ENCODE data around the gene INPP5B. TPM values are rescaled to one million over a fixed set of nuclear protein-coding genes. Genes with fewer than 3 reads are reported as not detected.
"Not testable (repeated sequence)": the region's sequence is repeated elsewhere in the genome, so short reads cannot be mapped to it uniquely, and the experiment has no call there.

INPP5B gene
- 8.7 TPM for total RNA-seq
- long read RNA-seq, partial matches to known transcripts, result 2 of 5 reads
- long read RNA-seq, other reads (novel, unspliced or antisense), result 3 of 5 reads

DNA sequence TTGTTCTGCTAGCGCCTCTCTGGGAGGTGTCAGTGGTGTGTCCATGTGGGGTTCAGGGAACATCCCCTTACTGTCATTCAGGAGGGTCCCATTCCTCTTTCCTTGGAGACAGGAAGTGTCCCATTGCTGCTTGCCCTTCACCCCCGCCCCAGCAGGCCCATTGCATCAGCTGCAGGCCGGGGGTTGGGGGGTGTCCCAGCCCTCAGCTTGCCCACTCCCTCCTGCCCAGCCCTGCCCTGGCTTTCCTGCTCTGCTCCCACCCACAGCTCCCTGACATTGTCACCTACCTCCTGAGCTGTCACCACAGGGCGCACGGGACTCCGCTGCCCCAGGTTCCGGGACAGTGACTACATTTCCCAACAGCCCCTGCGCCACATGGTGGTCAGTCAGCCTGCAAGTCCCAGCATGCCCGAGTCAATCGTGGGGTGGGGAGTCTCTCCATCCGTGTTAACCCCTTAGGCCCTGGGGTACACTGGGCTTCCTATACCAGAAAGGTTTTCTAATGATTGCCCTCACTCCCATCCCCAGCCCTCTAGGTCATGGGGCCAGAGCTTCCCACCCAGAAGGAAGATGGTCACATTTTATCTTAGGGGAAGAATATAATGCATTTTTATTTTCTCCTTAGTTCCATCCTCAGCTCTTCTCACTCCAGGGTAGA is at the start of gene INPP5B:
INPP5B (minus strand) TSS at position 351 of the 658 bp plus-strand sequence. CDS start 745 bp downstream, outside the sequence.
- DNase-seq (peak; percentile 93), ATAC-seq (ENCODE audit: poor library complexity) (peak; percentile 99)
- intact Hi-C loops (cut with DNase I), result no loop called here

DNA sequence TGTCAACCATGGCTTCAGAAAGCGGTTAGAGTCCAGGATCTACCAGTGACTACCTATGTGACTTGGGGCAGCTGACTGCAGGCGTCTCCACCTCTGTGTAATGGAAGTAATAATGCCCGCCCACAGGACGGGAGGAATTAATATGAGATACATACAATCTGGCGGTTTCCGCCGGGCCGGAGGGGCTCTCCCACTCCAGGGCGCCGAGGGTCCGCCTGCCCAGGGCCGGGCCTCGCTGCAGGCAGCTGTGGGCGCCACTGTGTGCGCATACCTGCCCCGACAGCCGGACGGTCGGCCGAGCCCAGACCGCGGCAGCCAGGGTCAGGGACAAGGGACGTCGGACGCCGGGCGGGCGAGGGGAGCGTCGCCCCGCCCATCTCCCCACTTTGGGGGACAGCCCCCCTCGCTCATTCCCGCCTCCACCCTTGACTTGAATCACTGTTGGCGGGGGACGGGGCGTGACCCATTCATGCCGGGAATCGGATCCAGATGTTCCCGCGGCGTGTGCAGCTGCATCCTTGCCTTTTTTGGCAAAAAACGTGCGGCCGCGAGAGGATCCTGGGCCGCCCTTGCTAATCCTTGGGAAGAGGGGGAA is 49.0 kb upstream of the INPP5B start:
- peak; percentile 69 for ATAC-seq (ENCODE audit: poor library complexity)

DNA sequence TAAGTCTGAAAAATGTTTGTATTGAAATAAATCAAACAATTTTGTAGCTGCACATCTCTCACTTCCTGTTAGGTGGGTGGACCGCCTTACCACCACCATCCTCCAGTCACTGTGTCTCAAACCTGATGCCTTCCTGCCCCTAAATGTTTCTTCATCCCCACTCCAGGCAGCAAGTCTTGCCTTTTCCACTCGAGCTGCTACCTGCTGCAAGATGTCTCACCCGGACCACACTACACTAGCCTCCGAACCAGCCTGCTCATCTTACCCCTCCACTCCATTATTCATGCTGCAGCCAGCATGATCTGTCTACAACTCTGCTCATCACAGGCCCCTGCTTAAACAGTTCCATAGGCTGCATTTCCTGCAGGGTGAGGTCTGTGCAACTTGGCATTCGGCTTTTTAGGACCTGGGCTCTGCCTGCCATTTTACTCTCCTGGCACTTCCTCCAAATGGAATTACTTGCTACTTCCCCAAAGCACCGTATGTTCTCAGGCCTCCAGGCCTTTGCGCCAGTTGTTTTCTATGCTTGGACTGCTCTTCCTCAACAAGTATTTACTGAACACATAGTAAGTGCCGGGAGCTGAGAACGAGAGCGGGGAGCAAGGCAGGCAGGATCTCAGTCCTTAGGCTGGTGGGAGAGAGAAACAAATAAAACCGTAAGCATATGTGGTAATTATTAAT is 48.2 kb upstream of the INPP5B start:
- DNase-seq (no peak), ATAC-seq (ENCODE audit: poor library complexity) (no peak)
- intact Hi-C loops (cut with DNase I), result no loop called here

More for the DNA sequence above, 49.0 kb upstream of the INPP5B start:
- intact Hi-C loops (cut with DNase I), result no loop called here
- DNase-seq, result peak; percentile 91

DNA sequence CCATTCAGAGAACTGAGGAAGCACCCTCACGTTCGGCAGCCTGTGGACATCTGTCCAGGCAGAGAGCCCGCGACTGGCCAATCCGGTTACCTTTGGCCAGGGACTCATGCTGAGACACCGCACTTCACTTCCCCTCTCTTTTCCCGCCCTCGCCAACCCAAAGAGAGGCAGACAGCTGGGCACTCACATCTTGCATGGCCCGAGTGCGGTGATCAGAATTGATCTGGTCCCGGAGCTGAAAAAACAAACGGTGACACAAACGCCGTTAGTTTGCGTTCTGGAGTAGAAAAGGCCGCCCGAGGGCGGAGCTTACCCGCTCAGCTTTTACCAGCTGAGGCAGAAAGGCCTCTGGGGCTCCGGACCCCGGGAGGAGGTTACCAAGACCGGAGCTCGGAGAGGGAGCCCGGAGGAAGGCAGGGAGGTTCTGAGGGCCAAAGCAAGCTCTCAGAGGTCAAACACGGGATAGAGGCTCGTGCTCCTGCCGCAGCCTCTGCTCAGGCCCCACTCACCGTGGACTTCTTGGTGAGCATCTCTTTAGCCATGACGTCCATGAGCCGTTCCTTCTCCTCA is 42.6 kb upstream of the INPP5B start:
- ATAC-seq (ENCODE audit: poor library complexity) (peak; percentile 36), DNase-seq (no peak)
- intact Hi-C loops (cut with DNase I), result no loop called here

DNA sequence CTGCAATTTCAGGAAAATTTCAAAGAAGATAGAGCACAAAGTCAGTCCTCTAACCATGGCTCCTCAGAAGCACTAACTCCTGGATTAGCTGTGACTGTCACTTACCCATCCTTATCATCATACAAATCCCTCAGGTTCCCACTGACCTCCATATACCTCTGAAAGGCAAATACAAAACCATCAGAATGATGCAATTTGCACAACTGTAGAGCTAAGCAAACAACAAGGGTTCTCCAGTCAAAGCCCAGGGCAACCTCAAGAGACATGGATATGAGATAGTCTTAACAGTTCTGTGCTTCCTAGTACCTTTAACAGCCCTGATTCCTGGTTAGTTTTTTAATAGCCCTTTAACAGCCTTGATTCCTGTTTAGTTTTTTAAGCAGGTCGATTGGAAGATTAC is 40.8 kb upstream of the INPP5B start:
- no peak for ATAC-seq (ENCODE audit: poor library complexity)
- no peak for DNase-seq
- intact Hi-C loops (cut with DNase I), result no loop called here

DNA sequence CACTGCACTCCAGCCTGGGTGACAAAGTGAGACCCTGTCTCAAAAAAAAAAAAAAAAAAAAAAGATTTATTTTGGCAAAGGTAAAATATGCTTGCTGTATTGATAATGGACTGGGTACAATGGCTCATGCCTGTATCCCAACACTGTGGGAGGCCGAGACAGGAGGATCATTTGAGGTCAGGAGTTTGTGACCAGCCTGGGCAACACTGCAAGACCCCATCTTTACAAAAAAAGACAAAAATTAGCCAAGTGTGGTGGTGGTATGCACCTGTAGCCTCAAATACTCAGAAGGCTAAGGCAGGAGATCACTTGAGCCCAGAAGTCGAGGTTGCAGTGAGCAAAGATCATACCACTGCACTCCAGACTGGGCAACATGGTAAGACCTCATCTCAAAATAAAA is 36.7 kb upstream of the INPP5B start:
- ATAC-seq (ENCODE audit: poor library complexity), result no peak
- intact Hi-C loops (cut with DNase I), result no loop called here
- DNase-seq, result no peak

DNA sequence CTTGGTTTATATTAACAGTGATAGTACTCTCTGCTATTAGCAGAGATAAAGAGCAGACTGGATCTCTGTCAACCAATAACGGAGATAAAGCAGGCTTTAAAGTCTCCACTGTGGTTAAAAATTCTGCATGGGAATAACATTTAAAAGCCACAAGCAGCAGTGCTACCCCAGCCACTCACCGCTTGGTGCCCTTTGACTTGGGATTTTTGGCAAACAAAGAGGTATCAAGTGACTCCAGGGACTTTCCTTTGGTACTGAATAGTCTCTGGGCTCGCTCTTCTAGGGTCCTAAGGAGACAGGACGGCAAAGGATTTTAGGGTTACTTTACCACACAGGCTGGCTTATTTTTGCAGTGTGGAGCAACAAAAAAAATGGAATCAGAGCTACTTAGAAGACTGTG is 31.7 kb upstream of the INPP5B start:
- ATAC-seq (ENCODE audit: poor library complexity) (no peak), DNase-seq (no peak)
- intact Hi-C loops (cut with DNase I), result loop anchor here (5.0 kb wide), 1 partner anchor 86 kb away; no protein-coding TSS in a partner anchor

DNA sequence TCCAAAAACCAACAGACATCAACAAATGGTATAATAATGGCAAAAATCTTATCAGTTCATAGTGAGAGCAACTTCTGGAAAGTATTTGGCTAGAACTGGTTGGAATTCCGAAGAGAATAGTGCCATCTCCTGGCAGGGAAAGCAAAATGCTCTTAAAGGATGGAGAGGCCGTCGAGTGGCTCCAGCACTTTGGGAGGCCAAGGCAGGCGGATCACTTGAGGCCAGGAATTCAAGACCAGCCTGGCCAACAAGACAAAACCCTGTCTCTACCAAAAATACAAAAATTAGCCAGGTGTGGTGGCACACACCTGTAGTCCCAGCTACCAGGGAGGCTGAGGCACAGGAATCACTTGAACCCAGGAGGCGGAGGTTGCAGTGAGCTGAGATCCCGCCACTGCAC is 28.2 kb upstream of the INPP5B start:
- peak; percentile 57 for ATAC-seq (ENCODE audit: poor library complexity)
- intact Hi-C loops (cut with DNase I), result loop anchor here (5.0 kb wide), 1 partner anchor 83 kb away; no protein-coding TSS in a partner anchor
- DNase-seq, result not testable (repeated sequence)

DNA sequence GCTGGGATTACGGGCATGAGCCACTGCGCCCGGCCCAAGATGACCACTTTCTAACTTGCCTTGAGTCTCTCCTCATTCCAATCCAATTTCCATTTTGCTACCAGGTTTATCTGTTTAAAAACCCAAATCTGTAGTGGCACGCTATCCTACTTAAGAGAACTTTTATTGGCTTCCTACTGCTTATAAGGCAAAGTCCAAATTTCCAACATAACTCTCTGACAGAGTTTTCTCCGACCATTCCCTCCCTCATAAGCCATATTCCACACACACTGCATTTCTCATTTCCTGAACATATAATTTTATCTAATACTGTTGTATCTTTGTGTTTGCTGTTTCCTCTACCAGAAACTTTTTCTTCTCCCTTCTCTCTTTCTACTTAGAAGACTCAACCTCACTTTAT is 27.7 kb upstream of the INPP5B start:
- no peak for DNase-seq
- intact Hi-C loops (cut with DNase I), result no loop called here
- ATAC-seq (ENCODE audit: poor library complexity), result no peak

DNA sequence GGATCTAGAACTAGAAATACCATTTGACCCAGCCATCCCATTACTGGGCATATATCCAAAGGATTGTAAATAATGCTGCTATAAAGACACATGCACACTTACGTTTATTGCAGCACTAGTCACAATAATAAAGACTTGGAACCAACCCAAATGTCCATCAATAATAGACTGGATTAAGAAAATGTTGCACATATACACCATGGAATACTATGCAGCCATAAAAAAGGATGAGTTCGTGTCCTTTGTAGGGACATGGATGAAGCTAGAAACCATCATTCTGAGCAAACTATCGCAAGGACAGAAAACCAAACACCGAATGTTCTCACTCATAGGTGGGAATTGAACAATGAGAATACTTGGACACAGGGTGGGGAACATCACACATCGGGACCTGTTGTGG is 26.8 kb upstream of the INPP5B start:
- ATAC-seq (ENCODE audit: poor library complexity); DNase-seq; intact Hi-C loops (cut with DNase I): not testable (repeated sequence)

DNA sequence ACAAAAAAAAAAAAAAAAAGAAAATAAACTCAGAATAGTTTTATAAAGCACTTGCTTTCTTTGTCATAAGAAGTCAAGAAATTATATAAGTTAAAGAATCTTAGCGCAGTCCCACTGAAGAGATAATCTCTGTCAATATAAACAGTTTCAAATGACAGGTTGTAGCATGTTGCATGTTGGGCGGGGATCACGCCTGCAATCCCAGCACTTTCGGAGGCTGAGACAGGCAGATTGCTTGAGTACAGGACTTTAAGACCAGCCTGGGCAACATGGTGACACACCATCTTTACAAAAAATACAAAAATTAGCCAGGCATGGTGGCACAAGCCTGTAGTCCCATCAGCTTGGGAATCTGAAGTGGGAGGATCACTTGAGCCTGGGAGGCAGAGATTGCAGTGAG is 18.4 kb upstream of the INPP5B start:
- ATAC-seq (ENCODE audit: poor library complexity) (no peak), DNase-seq (no peak)
- intact Hi-C loops (cut with DNase I), result no loop called here

DNA sequence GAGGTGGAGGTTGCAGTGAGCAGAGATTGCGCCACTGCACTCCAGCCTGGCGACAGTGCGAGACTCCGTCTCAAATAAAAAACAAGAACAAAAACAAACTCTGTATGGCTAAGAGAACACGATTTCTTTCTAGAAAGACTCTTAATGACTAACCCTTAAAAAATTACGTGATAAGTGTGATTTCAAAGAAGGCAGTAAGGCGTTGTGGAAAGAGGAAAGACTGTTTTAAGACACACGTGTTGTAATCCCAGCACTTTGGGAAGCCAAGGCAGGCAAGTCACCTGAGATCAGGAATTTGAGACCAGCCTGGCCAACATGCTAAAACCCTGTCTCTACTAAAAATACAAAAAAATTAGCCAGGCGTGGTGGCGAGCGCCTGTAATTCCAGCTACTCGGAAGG is 17.3 kb upstream of the INPP5B start:
- DNase-seq; ATAC-seq (ENCODE audit: poor library complexity); intact Hi-C loops (cut with DNase I): not testable (repeated sequence)

DNA sequence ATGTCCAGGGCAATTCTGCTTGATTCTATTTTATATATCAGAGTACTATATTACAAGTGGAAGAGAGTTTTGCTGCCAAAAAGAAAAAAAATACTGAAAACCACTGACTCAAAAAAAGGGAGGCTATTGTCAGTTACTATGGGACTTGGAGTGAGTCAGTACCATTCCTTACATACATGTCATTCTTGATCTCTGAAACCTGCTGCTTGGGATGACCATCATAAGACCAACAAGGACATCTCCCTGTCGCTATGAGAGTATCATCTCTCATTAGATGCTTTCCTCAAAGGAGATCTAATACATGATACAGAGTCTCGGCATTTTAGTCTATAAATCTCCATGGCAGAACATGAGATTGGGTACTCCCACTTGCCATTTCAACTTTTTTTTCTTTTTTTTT is 11.8 kb upstream of the INPP5B start:
- ATAC-seq (ENCODE audit: poor library complexity) (no peak), DNase-seq (no peak)
- intact Hi-C loops (cut with DNase I), result no loop called here

DNA sequence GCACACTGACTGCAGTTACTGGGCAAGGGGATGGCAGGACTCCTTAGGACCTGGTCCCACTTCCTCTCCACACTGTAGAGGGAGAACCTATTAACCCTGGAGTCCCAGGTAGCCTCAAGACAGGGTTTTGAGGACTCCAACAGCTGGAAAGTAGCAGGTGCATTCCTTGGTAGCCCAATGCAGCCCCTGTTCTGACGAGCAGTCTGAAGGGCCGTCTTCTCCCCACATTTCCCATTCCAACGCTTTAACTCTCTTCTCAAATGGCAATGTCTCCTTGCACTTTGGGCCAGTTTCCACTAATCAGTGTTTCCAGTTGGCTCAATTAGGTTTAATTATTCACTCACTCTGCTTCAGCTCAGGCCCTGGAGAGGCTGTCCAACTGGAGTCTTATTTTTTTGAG is 8.8 kb upstream of the INPP5B start:
- ATAC-seq (ENCODE audit: poor library complexity) (no peak), DNase-seq (no peak)
- intact Hi-C loops (cut with DNase I), result no loop called here

DNA sequence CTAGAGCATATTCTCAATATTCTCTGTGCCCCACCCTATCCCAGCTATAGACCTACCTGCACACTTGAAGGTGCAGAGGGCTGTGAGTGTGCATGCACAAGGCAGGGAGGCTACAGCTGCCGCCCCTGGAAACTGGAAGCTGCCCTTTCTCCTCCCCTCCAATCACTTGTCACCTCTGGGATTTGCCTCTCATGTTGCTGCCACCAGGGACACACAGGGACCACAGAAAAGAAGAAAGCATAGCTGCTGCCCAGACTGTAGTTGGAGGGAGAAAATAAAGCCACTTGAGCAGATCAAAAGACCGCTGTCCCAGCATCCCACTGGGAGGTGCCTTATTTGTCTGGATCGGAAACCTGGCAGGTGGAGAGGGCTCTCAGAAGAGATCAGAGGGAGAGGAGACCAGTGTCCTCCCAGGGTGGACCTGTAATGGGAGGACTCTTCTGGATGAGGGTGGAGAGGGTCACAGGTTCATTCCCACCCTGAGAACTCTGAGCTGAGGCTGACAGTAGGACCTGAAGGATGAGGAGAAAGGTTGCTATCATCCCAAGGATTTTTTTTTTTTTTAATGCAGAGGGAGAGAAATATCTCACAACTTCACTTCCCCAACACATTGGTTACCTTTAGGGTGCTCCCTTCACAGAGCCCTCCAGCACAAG is 7.6 kb upstream of the INPP5B start:
- no peak for DNase-seq
- ATAC-seq (ENCODE audit: poor library complexity), result no peak
- intact Hi-C loops (cut with DNase I), result no loop called here

DNA sequence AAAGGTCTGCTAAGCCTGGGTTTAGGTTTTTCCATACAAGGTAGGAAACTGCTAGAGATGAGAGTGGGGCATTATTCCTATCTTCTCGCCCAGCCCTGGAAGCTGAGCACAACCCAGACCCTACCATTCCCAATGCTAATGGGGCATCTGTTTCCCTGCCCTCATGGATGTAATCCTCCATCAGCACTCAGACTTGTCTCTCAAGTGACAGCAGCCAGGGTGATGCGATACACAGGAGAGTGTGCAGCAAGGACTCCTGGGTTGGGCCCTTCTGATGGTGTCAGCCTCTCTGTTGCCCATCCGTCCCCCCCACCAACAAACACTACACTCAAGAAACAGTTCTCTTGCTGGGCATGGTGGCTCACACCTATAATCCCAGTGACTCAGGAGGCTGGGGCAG is 5.9 kb upstream of the INPP5B start:
- DNase-seq (no peak), ATAC-seq (ENCODE audit: poor library complexity) (no peak)
- intact Hi-C loops (cut with DNase I), result no loop called here

DNA sequence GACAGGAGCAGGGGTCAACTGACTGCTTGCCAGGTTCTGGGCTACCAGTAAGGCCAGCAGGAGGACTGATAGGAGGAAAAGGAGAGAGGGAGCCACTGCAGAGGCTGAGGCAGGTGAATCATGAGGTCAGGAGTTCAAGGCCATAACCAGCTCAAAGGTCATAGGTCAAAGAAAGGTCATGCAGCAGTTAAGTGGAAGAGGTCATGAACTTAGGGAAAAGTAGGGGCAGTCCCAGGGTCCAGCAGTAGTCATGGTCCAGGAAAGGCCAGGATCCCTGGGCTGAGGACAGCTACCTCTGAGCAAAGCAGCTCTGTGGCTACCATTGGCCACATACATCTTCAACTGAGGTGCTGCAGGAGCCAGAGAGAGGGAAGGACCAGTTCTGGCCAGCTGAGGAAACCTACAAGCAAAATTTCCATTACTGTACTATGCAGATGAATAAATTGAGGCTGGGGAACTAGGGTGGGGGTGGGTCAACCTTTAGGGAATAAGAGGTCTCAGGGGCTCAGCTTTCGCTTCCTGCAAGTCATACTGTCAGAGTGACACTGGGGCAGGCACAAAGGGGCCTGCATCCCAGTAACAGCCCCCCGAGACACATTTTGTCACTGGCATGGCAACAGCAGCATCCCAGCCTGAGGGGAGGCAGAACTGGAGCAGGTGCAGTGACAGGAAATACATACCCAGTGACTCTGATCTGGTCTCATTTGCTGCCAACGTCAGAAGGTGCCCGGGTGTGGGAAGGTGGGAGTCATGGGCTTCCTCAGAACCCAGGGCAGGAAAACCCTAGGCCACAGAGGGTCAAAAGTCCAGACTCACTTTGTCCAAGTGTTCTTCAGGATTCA is 5.2 kb upstream of the INPP5B start:
- intact Hi-C loops (cut with DNase I), result no loop called here

More for the DNA sequence above, 5.2 kb upstream of the INPP5B start:
- ATAC-seq (ENCODE audit: poor library complexity) (no peak), DNase-seq (no peak)

Data from Right ventricle myocardium superior (tissue), 1 donor.